ENCODE measurements around the gene SYPL1. TPM values are rescaled to one million over a fixed set of nuclear protein-coding genes. Genes with fewer than 3 reads are reported as not detected.
A peak's percentile ranks its signal among the peaks of the same experiment; 100 is the strongest.

SYPL1 gene
- total and polyA plus RNA-seq, 9 of the 15 experiments (the other 6 are each of a cell fraction or from before 2014, with no cell fraction given) = 23.8 to 214 (median 70.2) TPM

- TF ChIP-seq ZFPM2 (CRISPR knock-in tag; IDR thresholded peaks at IDR 0.05) (peak; percentile 82), NCOA1 (IDR thresholded peaks at IDR 0.05; ENCODE audit: low read depth) (0 out of 2 replicates have a peak, but pooled peaks have one; percentile 30), MGA (IDR thresholded peaks at IDR 0.05) (peak; percentile 92), HNRNPK (IDR thresholded peaks at IDR 0.05; ENCODE audit: low read depth, low read length, poor library complexity, severe bottlenecking) (peak; percentile 60), SUPT5H (IDR thresholded peaks at IDR 0.05) (peak; percentile 76), RHOXF2B (CRISPR knock-in tag; conservative IDR thresholded peaks at IDR 0.05) (peak; percentile 89), HSF4 (CRISPR knock-in tag; IDR thresholded peaks at IDR 0.05; ENCODE audit: borderline replicate concordance) (0 out of 2 replicates have a peak, but pooled peaks have one; percentile 38), ZNF668 (CRISPR knock-in tag; IDR thresholded peaks at IDR 0.05) (no peak; the same call in 1 of the 2 replicates), EHMT2 (IDR thresholded peaks at IDR 0.05) (no peak), TAF15 (IDR thresholded peaks at IDR 0.05; ENCODE audit: low read depth, low read length) (no peak), RBM39 (optimal IDR thresholded peaks at IDR 0.05; ENCODE audit: low read depth, low read length) (peak; percentile 6)
- TF ChIP-seq, protein P1, sequence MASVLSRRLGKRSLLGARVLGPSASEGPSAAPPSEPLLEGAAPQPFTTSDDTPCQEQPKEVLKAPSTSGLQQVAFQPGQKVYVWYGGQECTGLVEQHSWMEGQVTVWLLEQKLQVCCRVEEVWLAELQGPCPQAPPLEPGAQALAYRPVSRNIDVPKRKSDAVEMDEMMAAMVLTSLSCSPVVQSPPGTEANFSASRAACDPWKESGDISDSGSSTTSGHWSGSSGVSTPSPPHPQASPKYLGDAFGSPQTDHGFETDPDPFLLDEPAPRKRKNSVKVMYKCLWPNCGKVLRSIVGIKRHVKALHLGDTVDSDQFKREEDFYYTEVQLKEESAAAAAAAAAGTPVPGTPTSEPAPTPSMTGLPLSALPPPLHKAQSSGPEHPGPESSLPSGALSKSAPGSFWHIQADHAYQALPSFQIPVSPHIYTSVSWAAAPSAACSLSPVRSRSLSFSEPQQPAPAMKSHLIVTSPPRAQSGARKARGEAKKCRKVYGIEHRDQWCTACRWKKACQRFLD (CRISPR knock-in tag; IDR thresholded peaks at IDR 0.05) = peak; percentile 22; the same call in 1 of the 2 replicates
- TF ChIP-seq, protein P2, sequence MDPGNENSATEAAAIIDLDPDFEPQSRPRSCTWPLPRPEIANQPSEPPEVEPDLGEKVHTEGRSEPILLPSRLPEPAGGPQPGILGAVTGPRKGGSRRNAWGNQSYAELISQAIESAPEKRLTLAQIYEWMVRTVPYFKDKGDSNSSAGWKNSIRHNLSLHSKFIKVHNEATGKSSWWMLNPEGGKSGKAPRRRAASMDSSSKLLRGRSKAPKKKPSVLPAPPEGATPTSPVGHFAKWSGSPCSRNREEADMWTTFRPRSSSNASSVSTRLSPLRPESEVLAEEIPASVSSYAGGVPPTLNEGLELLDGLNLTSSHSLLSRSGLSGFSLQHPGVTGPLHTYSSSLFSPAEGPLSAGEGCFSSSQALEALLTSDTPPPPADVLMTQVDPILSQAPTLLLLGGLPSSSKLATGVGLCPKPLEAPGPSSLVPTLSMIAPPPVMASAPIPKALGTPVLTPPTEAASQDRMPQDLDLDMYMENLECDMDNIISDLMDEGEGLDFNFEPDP (CRISPR knock-in tag; IDR thresholded peaks at IDR 0.05) = peak; percentile 4; the same call in 1 of the 2 replicates
These were observed at the start of gene SYPL1 (continued) for GRCh38 chr7:106112118-106112971.

Measured in K562 (cell line).